Suprapubic skin (tissue), 4 donors: ENCODE results near the gene SFT2D3. TPM values are rescaled to one million over a fixed set of nuclear protein-coding genes. Genes with fewer than 3 reads are reported as not detected.
A peak's percentile ranks its signal among the peaks of the same experiment; 100 is the strongest.

Experiments
- DNase-seq, 2 donors: peaks; one replicate each; pipeline ENCODE4 v3.0.0-alpha.2; 2019; ENCODE audit warnings: low spot score in 2 of 2
- H3K27ac ChIP-seq: fragments of 200-600 bp; sonication (generic); one replicate; pipeline ENCODE4 v1.5.1; 2019
- H3K27me3 ChIP-seq: fragments of 200-600 bp; sonication (generic); one replicate; pipeline ENCODE4 v1.5.1; 2019
- H3K36me3 ChIP-seq: fragments of 200-600 bp; sonication (generic); one replicate; pipeline ENCODE4 v1.5.1; 2019
- H3K4me1 ChIP-seq: fragments of 200-600 bp; sonication (generic); one replicate; pipeline ENCODE4 v1.5.1; 2019
- H3K4me3 ChIP-seq: fragments of 200-600 bp; sonication (generic); one replicate; pipeline ENCODE4 v1.5.1; 2019; ENCODE audit warnings: mild to moderate bottlenecking
- H3K9me3 ChIP-seq: fragments of 200-600 bp; sonication (generic); one replicate; pipeline ENCODE4 v1.5.1; 2019
- EP300 ChIP-seq: sonication (generic); formaldehyde crosslinking; IDR thresholded peaks from one replicate; pipeline ENCODE4 v1.6.1; 2017; ENCODE audit warnings: antibody characterized with exemption
- POLR2A ChIP-seq, 2 donors: fragments of 450-650 bp; IDR thresholded peaks; one replicate each; pipeline ENCODE4 v1.6.1; 2017; ENCODE audit warnings: antibody characterized with exemption in 2 of 2, mild to moderate bottlenecking in 2 of 2, moderate library complexity in 2 of 2
- POLR2AphosphoS5 ChIP-seq, 3 donors: sonication (generic); formaldehyde crosslinking; IDR thresholded peaks; one replicate each; pipeline ENCODE4 v1.6.1; 2017; ENCODE audit warnings: antibody characterized with exemption in 3 of 3
- WGBS: methylation state at CpG from one replicate; pipeline ENCODE4 v1.1.5; 2018; 5-methylcytosine and 5-hydroxymethylcytosine counted together
- total RNA-seq, 4 donors: library from RNA; depleted of rRNA; stranded (reverse); fragments of >200 nt; gene quantifications; one replicate each; pipeline ENCODE4 v1.1.0, GENCODE V29; 2016
- TF ChIP-seq, protein P1 (sequence below), 2 donors: fragments of 200-600 bp in 1 of 2; fragments of 450-650 bp in 1 of 2; sonication (generic) in 1 of 2; IDR thresholded peaks; one replicate each; pipeline ENCODE4 v1.5.1; 2016 to 2019; ENCODE audit warnings: antibody characterized with exemption in 2 of 2, mild to moderate bottlenecking in 1 of 2, moderate library complexity in 1 of 2

Gene SFT2D3
- total RNA-seq, 4 donors from 2014 or later = 10.2 to 15.9 (median 12.2) TPM

DNA sequence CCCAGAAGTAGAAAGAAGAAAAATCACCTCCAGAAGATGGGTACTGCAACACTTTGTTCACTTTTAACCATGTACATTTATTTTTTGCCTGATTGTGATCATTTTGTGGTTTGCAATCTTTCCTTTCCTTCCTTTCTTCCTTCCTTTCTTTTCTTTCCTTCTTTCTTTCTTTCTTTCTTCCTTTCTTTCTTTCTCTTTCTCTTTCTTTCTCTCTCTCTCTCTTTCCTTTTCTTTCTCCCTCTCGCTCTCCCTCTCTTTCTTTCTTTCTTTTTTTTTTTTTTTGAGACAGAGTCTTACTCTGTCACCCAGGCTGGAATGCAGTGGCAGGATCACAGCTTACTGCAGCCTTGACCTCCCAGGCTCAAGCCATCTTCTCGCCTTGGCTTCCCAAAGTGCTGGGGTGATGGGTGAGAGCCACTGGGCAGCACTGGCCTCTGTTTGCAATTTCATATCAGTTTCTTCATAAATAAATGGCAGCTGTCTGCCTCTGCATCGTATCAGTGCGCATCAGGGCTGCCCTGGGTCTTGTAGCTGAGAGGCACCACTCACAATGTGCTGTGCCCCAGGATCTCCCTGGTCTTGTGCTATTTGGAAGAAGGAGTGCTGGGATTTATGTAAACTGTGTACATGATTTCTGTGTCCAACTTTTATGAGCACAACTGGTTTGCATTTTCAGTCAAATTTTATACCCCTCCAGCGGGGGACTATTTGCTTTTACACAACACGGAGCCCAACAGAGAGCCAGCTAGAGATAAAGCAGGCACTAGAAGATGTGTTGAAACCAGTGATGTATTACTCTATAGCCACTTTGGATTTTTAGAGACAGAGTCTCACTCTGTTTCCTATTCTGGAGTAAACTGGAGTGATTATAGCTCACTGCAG is 19.1 kb upstream of the SFT2D3 start:
- no peaks in the 10 kb centered on the region for H3K36me3 ChIP-seq
- H3K27me3 ChIP-seq = no peaks in the 10 kb centered on the region
- no peaks in the 10 kb centered on the region for H3K4me1 ChIP-seq
- H3K4me3 ChIP-seq = no peak overlapping the region
- WGBS = 90% methylated on average over 6 of the region's 6 CpGs
- no peaks in the 10 kb centered on the region for H3K9me3 ChIP-seq
- no peak overlapping the region for H3K27ac ChIP-seq
- DNase-seq = peak in 1 of 2 donors; percentile 13
- TF ChIP-seq EP300 = no peak
- TF ChIP-seq POLR2AphosphoS5 (IDR thresholded peaks at IDR 0.05) = no peak
- no peak for TF ChIP-seq POLR2A (IDR thresholded peaks at IDR 0.05)

DNA sequence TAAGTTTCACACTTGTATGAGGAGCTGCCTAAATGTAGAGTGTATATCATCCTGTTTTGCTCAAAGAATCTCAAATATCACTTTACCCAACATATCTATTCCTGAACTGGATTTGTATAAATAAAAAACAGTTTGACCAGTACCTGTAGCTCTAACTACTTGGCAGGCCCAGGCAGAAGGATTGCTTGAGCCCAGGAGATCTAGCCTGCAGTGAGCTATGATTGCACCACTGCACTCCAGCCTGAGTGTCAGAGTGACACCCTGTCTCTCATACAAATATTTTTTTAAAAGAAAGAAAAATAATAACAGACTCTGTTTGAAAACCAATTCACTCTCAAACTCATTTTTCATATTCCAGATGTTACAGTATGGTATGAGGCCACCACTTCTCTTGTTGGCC is 18.2 kb upstream of the SFT2D3 start:
- H3K9me3 ChIP-seq = peaks cover 1% of the 10 kb centered on the region
- no peak overlapping the region for H3K4me3 ChIP-seq
- peak in 1 of 2 donors; percentile 15 for DNase-seq
- TF ChIP-seq EP300 (no peak), POLR2AphosphoS5 (IDR thresholded peaks at IDR 0.05) (no peak), POLR2A (IDR thresholded peaks at IDR 0.05) (no peak)
- TF ChIP-seq, protein P1, sequence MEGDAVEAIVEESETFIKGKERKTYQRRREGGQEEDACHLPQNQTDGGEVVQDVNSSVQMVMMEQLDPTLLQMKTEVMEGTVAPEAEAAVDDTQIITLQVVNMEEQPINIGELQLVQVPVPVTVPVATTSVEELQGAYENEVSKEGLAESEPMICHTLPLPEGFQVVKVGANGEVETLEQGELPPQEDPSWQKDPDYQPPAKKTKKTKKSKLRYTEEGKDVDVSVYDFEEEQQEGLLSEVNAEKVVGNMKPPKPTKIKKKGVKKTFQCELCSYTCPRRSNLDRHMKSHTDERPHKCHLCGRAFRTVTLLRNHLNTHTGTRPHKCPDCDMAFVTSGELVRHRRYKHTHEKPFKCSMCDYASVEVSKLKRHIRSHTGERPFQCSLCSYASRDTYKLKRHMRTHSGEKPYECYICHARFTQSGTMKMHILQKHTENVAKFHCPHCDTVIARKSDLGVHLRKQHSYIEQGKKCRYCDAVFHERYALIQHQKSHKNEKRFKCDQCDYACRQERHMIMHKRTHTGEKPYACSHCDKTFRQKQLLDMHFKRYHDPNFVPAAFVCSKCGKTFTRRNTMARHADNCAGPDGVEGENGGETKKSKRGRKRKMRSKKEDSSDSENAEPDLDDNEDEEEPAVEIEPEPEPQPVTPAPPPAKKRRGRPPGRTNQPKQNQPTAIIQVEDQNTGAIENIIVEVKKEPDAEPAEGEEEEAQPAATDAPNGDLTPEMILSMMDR (IDR thresholded peaks at IDR 0.05) = no peak
- H3K36me3 ChIP-seq = no peaks in the 10 kb centered on the region
- no peaks in the 10 kb centered on the region for H3K27me3 ChIP-seq
- H3K27ac ChIP-seq = no peak overlapping the region
- H3K4me1 ChIP-seq = no peaks in the 10 kb centered on the region

DNA sequence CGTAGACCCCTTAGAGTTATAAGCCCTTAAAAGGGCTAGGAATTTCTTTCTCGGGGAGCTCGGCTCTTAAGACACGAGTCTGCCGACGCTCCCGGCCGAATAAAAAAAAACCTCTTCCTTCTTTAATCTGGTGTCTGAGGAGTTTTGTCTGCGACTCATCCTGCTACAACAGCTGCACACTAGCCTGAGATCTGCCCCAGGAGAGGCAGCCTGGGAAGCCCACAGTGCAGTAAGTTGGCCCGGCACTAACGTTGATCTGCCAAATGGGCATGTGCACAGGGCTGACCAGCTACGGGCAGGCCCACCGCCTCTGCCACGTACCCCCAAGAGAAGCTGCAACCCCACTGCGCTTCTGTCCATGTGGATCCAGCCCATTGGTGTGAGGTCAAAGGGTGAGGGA is 17.5 kb upstream of the SFT2D3 start:
- Histone ChIP-seq H3K27me3 (no peaks in the 10 kb centered on the region), H3K9me3 (peaks cover 4% of the 10 kb centered on the region), H3K36me3 (no peaks in the 10 kb centered on the region), H3K4me1 (no peaks in the 10 kb centered on the region), H3K27ac (no peak overlapping the region), H3K4me3 (no peak overlapping the region)
- DNase-seq = peak in 1 of 2 donors; percentile 22
- WGBS = 81% methylated on average over 14 of the region's 15 CpGs
- TF ChIP-seq, protein P1 (IDR thresholded peaks at IDR 0.05) = no peak
- TF ChIP-seq POLR2A (IDR thresholded peaks at IDR 0.05) = no peak
- TF ChIP-seq EP300 = no peak
- TF ChIP-seq POLR2AphosphoS5 (IDR thresholded peaks at IDR 0.05) = no peak

DNA sequence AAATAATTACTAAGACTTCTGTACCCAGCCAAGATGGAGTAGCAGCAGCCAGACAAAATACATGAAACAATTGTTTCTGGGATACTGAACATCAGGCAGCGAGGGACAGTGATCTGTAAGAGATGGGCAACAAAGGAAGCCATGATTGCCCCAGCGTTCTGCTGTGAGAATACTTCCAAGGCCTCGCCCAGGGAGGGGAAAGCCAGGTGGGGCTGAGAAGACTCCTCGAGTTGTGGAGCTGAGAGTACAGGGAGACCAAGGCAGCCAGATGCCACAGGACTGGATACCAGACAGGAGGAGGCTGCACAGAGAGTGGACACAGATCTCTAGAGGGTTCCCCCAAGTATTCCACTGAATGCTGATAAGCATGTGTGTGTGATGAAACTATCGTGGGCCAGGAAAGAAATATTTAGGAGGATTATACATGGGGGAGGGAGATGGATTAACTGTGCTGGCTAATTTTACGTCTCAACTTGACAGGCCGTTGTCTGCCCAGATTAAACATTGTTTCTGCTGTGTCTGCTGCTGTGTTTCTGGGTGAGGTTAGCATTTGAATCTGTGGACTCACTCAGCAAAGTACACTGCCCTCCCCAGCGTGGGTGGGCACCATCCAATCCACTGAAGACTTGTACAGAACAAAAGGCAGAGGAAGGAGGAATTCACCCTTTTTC is 15.8 kb upstream of the SFT2D3 start:
- Histone ChIP-seq H3K4me3 (no peak overlapping the region), H3K4me1 (no peaks in the 10 kb centered on the region), H3K9me3 (peaks cover 4% of the 10 kb centered on the region), H3K27ac (no peak overlapping the region), H3K27me3 (no peaks in the 10 kb centered on the region), H3K36me3 (no peaks in the 10 kb centered on the region)
- peak in 1 of 2 donors; percentile 36 for DNase-seq
- WGBS = 70% methylated on average over 8 of the region's 8 CpGs
- TF ChIP-seq POLR2A (IDR thresholded peaks at IDR 0.05) (no peak), EP300 (no peak), POLR2AphosphoS5 (IDR thresholded peaks at IDR 0.05) (no peak)
- TF ChIP-seq, protein P1 (IDR thresholded peaks at IDR 0.05) = no peak

DNA sequence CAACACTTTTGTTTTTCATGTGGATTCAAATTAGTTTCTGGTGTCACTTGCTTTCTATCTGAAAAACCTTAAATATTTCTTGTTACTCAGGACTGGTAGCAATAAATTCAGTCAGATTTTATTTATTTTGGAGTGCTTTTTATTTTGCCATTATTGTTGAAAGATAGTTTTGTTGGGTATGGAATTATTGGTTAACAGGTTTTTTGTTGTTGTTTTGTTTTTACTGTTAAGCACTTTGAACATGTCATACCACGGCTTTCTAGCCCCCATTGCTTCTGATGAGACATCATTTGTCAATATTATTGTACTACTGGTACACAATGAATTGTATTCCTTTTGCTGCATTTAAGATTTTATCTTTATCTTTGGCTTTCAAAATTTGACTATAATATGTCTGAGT is 12.9 kb upstream of the SFT2D3 start:
- peaks cover 4% of the 10 kb centered on the region for H3K9me3 ChIP-seq
- no peaks in the 10 kb centered on the region for H3K27me3 ChIP-seq
- no peak for DNase-seq
- H3K4me1 ChIP-seq = no peaks in the 10 kb centered on the region
- H3K4me3 ChIP-seq = no peak overlapping the region
- TF ChIP-seq EP300 (no peak), POLR2AphosphoS5 (IDR thresholded peaks at IDR 0.05) (no peak), POLR2A (IDR thresholded peaks at IDR 0.05) (no peak)
- TF ChIP-seq, protein P1 (IDR thresholded peaks at IDR 0.05) = no peak
- H3K36me3 ChIP-seq = no peaks in the 10 kb centered on the region
- no peak overlapping the region for H3K27ac ChIP-seq
- WGBS = 94% methylated on average over 1 of the region's 1 CpG
